ENCODE data around the gene CTNNBL1. TPM values are rescaled to one million over a fixed set of nuclear protein-coding genes. Genes with fewer than 3 reads are reported as not detected.

The CTNNBL1 gene
- total and polyA plus RNA-seq, 8 donors, result 14.8 to 34.9 (median 21.3) TPM

- 11 to 12% methylated on average over 34 to 38 of the region's 38 CpGs for WGBS, 2 donors
- no peak overlapping the region for H3K27ac ChIP-seq
- no peaks in the 10 kb centered on the region for H3K36me3 ChIP-seq
- intact Hi-C loops (cut with DNase I), result no loop called here
- peaks cover 0 to 7% (median 0%) of the 10 kb centered on the region in 3 donors for H3K4me1 ChIP-seq
- TF ChIP-seq CTCF (IDR thresholded peaks at IDR 0.05), result no peak
- peak overlapping the region in 2 of 4 donors; percentile 26 to 48 for H3K4me3 ChIP-seq
- no peak for DNase-seq
- no peaks in the 10 kb centered on the region for H3K9me3 ChIP-seq
- peaks cover 0 to 6% (median 0%) of the 10 kb centered on the region in 4 donors for H3K27me3 ChIP-seq
- FAIRE-seq, result no peak
- peak in 3 of 4 donors; percentile 63 to 80 (median 68) for ATAC-seq
These were observed 208.0 kb downstream of the CTNNBL1 start for GRCh38 chr20:37901654-37902503.

GRCh38 chr20:37902504-37903313, 208.9 kb downstream of the CTNNBL1 start, which contains the start of gene VSTM2L:
VSTM2L (plus strand) TSS chr20:37903127; CDS start chr20:37903351, 224 bp downstream.
- TF ChIP-seq CTCF (IDR thresholded peaks at IDR 0.05), result no peak
- Histone ChIP-seq H3K9me3 (no peaks in the 10 kb centered on the region), H3K4me1 (peaks cover 0 to 7% (median 0%) of the 10 kb centered on the region in 3 donors), H3K36me3 (no peaks in the 10 kb centered on the region), H3K27me3 (peaks cover 0 to 6% (median 0%) of the 10 kb centered on the region in 4 donors), H3K4me3 (peak within 1 kb of the TSS in 3 of 4 donors; percentile 19 to 48 (median 26)), H3K27ac (no peak within 1 kb of the TSS)
- FAIRE-seq (no peak), DNase-seq (peak in 4 of 6 donors; percentile 35 to 69 (median 49)), ATAC-seq (peak; percentile 44 to 72 (median 67))
- intact Hi-C loops (cut with DNase I), result no loop called here
- 5 to 6% methylated on average over 45 to 70 of the region's 71 CpGs for WGBS, 2 donors

- Histone ChIP-seq H3K36me3 (no peaks in the 10 kb centered on the region), H3K27ac (no peak overlapping the region), H3K9me3 (no peaks in the 10 kb centered on the region), H3K4me3 (peak overlapping the region in 3 of 4 donors; percentile 19 to 48 (median 26)), H3K27me3 (peaks cover 0 to 6% (median 0%) of the 10 kb centered on the region in 4 donors), H3K4me1 (peaks cover 0 to 7% (median 0%) of the 10 kb centered on the region in 3 donors)
- no peak for DNase-seq
- intact Hi-C loops (cut with DNase I), result no loop called here
- FAIRE-seq, result no peak
- WGBS, 2 donors, result 29 to 35% methylated on average over 53 to 67 of the region's 67 CpGs
- peak in 2 of 4 donors; percentile 15 to 16 for ATAC-seq
- peak in 1 of 4 donors; percentile 8 for TF ChIP-seq CTCF (IDR thresholded peaks at IDR 0.05)
These were observed 209.6 kb downstream of the CTNNBL1 start for GRCh38 chr20:37903317-37904007.

GRCh38 chr20:37904008-37904642, 210.3 kb downstream of the CTNNBL1 start:
- Histone ChIP-seq H3K27me3 (peaks cover 0 to 6% (median 0%) of the 10 kb centered on the region in 4 donors), H3K4me3 (no peak overlapping the region), H3K36me3 (no peaks in the 10 kb centered on the region), H3K4me1 (peaks cover 0 to 7% (median 0%) of the 10 kb centered on the region in 3 donors), H3K9me3 (no peaks in the 10 kb centered on the region), H3K27ac (no peak overlapping the region)
- TF ChIP-seq CTCF (IDR thresholded peaks at IDR 0.05), result no peak
- DNase-seq (no peak), FAIRE-seq (no peak), ATAC-seq (no peak)
- intact Hi-C loops (cut with DNase I), result no loop called here
- WGBS, 2 donors, result 67 to 78% methylated on average over 12 of the region's 12 CpGs
